H1 (cell line): ENCODE measurements around the gene SPTB. TPM values are rescaled to one million over a fixed set of nuclear protein-coding genes. Genes with fewer than 3 reads are reported as not detected.

Experiments used
- HDAC2 ChIP-seq, 2 experiments: fragments of 300-600 bp in 1 of 2; sonication (generic) in 1 of 2; IDR thresholded peaks; 2 replicates each; pipeline ENCODE4 v1.6.1; 2011 to 2012; ENCODE audit warnings: low read depth in 2 of 2, low read length in 2 of 2, mild to moderate bottlenecking in 2 of 2, moderate library complexity in 2 of 2, borderline replicate concordance in 1 of 2, inconsistent platforms in 1 of 2
- JUND ChIP-seq: IDR thresholded peaks from 2 replicates; pipeline ENCODE4 v1.6.1; 2011; ENCODE audit warnings: mild to moderate bottlenecking, improper control_type of control experiment, low read length
- KDM1A ChIP-seq: fragments of 200-600, 300-600 bp; sonication (generic); IDR thresholded peaks from 2 replicates; pipeline ENCODE4 v1.7.1; 2016; ENCODE audit warnings: mild to moderate bottlenecking, low read length, borderline replicate concordance
- TCF12 ChIP-seq: IDR thresholded peaks from 2 replicates; pipeline ENCODE4 v1.6.1; 2011; ENCODE audit warnings: low read depth, mild to moderate bottlenecking, low read length
- polyA plus RNA-seq, 7 experiments: library from polyadenylated mRNA; depleted of rRNA in 3 of 7; stranded (reverse) in 5 of 7; unstranded in 2 of 7; fragments of >200 nt in 5 of 7; fragments of 200-250 nt in 2 of 7; gene quantifications; 1 replicate in 5 of 7; 2 replicates in 1 of 7; 4 replicates in 1 of 7; pipeline versions ENCODE4 v1.2.1 to v1.2.3, GENCODE V29; 2011 to 2013; ENCODE audit warnings: missing spikeins in 2 of 7, mixed read lengths in 2 of 7
- total RNA-seq: library from RNA; stranded (reverse); fragmentation: NEBNext Ultra II Directional; extraction: Animal tissue kit (Norgen Biotek cat#: 25700); gene quantifications from 2 replicates; pipeline ENCODE4 v1.2.1, GENCODE V29; 2021

Gene SPTB
- total and polyA plus RNA-seq, 2 of the 8 experiments (the other 6 are each of a cell fraction or from before 2014, with no cell fraction given): 0.30 to 2.4 TPM

DNA sequence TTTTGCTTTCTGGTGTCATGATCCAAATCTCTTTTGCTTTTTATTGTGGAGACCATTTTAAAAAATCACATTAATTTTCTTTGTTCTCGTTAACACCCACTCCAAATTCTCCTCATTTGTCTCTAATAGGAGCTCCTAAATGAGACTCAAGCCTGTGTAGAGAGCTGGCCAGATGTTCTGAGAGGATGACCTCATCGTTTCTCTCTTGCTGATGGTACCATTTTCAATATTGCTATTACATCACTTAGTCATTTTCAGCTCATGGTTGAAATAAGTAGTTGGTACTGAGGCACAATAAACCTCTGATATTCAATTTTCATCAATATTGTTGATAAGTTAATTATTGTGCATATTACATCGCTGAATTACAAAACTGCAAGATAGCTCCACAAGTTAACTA lies 31.5 kb downstream of the SPTB start (continued):
- TF ChIP-seq JUND (no peak), KDM1A (no peak), TCF12 (no peak), HDAC2 (IDR thresholded peaks at IDR 0.05; ENCODE audit: borderline replicate concordance in 1 of 2, low read depth in 2 of 2, low read length in 2 of 2) (no peak)
- TF ChIP-seq, all 59 proteins: peak for 0
